ENCODE data around the gene TTBK1.

Gene TTBK1

DNA sequence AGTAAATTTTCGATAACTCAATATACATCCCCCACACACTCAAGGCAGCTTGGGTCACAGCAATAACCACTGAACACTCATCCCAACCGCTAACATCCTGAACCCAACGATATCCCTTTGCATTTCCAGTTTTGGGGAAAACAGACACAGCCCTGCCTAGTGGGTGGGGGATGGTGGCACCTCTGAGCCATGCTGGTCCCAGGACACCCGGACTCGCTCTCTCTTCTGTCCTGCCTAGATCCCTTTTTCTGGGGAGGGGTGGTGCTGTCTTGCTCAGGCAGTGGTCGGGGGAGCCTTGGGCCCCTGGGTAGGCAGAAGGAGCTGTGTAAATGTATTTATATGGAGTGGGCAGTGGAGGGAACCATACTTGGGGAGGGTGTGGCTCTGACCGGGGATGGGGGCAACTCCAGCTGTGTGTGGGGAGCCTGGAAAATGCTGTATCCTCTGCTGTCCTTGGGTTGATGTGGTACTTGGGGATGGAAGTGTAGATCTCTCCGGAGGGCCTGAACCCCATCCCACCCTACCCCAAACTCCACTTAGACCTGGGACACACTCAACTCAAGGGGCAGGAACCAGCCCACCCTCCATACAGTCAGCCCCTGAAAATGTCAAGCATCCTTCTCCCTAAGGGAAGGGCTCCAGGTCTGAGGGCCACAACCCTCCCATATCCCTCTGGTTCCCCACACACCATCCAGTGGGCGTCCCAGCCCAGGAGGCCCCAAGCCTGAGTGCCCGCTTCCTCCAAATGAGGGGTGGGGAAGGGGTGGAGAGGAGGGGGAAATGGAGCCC lies 31.0 kb downstream of the TTBK1 start:
- DNase-seq = no peak

DNA sequence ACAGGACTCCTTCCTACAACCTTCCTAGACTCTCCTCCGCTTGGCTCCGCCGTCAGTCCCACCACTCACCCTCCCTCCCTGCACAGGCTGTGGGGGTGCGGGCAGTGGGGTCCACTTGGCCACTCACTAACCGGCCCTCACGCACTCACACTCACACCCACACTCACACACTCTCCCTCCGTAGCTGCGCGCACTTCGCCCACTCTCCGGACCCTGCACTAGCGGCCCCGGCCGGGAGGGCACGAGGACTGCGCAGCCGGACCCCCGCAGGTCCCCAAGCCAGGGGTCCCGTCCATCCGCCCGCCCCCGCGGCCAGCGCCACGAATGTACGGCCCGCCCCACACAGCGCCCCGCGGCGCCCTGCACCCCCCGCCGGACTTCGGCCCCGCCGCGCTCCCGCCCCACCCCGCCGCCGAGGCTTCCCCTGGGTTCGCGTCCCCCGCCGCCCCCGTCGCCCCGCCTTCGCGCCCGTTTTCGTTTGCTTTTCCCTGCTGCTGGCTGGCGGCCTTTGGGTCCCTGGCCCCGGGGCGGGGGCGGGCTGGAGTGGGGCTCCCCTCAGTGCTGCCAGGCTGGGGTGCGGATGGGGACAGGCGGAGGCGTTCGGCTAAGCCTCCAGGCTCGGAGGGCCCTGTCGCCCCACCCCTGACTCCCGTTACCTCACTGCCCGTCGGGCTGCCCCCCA lies 31.8 kb downstream of the TTBK1 start:
- DNase-seq = no peak

DNA sequence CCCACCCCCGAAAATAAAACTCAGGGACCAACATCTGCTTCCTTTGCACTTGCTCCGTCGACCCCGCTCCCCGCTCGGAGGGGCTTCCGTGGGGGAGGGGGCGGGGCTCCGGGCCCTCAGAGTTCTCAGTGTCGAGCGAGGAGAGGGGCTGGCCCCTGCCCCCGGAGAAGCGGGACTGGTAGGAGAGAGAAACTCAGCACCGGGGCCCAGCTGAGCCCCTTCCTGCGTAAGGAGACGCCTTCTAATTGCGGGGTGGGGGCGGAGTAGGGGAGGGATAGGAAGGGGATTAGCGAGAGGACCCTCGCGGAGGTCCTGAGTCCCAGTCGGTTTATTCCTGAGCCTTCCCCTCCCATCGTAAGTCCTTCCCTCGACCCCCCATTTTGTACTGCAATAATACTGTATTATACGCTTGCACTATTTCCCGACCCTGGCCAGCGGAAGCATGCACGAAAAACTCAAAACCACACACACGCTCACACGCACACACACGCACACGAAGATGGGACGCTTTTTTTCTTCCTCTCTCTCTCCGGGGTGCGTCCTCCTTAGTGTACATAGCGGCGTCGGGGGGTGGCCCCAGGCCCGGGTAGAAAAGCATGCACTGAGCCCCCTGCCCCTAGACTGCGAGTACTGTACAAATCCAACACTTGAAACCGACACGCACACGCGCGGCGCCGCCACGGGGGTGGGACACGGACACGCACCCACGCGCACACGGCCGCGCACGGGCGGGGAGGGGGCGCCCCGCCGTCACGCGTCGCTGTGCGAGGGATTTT lies 32.7 kb downstream of the TTBK1 start:
- no peak for DNase-seq

DNA sequence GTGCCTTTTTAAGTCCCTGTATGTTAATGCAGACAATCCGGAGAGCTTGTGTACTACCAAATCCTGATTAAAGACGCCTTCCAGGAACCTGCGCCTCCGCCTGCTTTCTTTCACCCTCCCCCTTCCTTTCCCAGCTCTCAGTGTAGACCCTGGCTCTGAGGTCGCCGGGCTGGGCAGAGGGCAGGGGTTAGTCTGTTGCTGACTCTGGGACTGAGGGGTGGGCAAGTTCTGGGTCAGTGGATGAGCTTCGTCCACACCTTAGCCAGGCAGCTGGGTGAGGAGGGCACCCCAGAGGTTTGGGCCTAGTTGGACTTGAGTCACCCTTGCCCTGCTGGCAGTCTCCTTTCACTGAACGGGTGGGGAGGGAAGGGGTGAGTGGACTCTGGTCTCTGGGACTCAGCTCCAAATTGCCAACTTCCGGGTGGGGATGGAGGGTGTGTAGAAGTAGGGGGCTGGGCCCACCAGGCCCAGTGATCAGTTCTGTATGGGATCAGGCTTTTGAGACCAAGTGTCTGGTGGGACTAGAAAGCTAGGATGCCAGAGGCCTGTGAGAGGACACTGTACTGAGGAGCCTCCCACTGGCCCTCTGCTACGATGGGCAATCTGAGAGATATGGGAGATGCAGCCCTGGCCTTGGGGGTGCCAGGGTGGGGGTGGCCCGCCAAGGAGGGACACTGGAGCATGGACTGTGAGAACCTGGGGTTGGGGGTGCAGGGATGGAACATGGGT lies 33.5 kb downstream of the TTBK1 start:
- DNase-seq = no peak

DNA sequence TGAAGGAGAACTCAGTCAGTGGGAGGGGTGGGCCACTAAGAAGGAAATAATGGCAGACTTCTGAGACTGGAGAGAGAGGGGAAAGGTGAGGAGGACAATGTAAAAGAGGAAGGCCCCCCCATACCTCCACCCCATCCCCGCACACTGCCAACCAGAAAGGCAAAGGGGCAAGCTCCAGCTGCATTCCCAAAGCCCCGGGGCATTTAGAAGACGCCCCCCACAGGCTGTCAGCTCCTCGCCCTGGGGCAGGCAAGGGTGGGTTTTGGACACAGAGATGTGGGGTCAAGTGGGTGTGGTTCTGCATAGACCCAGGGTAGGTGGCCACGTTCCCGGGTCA lies 34.0 kb downstream of the TTBK1 start:
- DNase-seq = no peak

DNA sequence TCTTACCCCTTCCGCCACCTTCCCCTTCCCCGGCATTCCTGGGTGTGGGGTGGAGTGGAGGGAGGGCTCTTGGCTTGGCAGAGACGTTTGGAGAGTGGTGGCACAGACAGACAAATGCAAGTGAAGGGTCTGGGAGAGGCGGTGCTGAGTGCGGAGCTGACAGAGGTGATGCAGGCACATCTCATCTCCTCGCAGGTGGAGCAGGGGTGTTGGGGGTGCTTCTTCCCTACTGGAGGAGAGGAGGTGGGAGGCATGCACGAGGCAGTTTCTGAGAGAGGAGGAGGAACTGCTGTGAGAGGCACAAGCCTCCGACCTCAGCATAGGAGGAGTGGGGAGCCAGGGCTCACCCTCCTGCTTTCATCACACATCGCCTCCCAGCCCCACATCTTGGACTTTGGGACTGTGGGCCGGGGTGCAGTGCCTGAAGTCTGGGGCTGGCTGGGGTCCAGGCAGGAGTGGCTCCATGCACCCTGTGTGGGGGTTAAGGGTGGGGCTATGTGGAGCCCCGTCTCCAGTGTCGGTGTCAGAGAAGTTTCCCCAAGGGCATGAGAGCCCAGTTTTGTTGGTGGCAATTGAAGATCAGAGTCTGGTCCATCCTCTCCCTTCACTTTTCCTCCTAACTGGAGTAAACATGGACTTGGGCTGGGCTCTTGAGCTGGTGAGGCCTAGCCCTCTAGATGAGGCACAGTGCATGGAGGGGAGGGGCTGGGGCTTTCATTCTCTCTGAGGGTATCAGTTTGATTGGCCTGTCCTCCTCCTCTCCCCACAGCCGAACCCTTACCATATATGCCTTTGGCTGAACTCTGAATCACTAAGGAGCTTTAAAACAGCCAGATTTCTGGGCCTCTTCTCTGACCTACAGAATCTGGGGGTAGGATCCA lies 34.6 kb downstream of the TTBK1 start:
- no peak for DNase-seq

DNA sequence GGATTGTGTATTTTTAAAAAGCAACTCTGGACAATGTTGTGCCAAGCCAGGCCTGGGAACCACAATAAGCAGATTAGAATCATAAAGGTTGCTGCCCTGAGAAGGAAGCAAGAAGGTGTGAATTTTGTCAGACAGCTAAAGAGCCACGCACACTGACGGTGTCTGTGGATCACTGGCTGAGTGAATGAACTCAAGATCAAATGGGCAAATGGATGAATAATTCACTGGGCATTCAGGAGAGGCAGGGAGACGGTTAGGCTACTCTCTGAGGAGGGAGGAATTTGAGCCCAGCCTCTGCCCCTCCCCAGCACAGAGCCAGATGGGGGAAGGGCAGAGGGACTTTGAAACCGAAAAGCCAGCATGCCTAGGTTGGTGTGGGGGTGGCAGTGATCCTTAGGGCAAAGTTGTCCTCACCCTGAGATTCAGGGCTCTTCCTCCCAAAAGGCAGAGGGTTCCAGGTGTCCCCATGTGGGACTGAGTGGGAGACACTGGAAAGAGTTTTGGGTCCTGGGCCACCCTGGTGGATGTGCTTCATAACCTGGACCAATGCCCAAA lies 35.3 kb downstream of the TTBK1 start:
- no peak for DNase-seq

DNA sequence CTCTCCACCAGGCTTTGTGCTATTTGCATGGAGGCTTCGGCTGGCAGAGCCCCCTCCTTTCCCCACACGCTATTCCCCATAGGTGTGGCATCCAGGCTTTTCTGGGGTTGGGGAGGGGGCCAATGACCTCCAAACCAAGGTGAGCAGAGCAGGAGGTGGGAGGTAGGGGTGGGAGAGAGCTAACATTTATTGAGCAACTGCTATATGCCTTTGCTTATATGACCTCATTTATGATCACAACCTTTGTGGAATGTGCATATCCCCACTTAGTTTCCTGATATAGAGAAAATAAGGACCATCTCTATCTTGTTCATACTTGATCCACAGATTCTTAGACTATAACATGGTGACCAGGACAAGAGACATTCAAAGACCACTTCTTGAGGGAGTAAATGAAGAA lies 37.0 kb downstream of the TTBK1 start:
- no peak for DNase-seq

DNA sequence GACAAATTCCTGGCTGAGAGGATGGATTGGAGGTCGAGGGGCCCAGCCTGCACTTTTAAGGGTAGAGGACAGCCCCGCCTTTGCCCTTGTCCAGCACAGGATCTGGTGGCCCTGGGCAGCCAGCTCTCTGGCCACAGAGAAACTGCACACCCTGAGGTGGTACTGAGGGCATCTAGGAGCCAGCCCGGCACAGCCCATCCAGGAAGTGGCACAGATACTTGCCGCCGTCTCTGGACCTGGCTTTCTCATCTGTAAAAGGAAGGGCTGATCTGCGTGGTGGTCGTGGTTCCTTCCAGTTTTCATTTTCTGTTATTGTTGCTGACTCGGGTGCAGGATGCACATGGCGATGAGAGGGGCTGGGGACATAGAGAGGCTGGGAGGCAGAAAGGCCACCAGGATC lies 38.8 kb downstream of the TTBK1 start:
- DNase-seq = no peak

DNA sequence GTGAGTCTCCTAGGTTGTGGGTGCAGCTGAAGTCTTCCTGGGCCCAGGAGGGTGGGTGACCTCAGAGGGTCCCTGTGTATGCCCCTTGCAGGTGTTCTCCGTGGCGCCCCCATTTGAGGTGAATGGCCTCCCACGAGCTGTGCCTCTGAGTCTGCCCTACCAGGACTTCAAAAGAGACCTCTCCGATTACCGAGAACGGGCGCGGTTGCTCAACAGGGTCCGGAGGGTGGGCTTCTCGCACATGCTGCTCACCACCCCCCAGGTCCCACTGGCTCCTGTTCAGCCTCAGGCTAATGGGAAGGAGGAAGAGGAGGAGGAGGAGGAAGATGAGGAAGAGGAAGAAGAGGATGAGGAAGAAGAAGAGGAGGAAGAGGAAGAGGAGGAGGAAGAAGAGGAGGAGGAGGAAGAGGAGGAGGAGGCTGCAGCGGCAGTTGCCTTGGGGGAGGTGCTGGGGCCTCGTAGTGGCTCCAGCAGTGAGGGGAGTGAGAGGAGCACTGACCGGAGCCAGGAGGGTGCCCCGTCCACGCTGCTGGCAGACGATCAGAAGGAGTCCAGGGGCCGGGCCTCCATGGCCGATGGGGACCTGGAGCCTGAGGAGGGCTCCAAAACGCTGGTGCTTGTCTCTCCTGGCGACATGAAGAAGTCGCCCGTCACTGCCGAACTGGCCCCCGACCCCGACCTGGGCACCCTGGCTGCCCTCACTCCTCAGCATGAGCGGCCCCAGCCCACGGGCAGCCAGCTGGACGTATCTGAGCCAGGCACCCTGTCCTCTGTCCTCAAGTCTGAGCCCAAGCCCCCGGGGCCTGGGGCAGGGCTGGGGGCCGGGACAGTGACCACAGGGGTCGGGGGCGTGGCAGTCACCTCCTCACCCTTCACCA lies 39.6 kb downstream of the TTBK1 start:
- DNase-seq = no peak

DNA sequence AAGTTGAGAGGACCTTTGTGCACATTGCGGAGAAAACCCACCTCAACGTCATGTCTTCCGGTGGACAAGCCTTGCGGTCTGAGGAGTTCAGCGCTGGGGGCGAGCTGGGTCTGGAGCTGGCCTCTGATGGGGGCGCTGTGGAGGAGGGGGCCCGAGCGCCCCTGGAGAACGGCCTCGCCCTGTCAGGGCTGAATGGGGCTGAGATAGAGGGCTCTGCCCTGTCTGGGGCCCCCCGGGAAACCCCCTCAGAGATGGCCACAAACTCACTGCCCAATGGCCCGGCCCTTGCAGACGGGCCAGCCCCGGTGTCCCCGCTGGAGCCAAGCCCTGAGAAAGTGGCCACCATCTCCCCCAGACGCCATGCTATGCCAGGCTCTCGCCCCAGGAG lies 40.2 kb downstream of the TTBK1 start:
- no peak for DNase-seq

DNA sequence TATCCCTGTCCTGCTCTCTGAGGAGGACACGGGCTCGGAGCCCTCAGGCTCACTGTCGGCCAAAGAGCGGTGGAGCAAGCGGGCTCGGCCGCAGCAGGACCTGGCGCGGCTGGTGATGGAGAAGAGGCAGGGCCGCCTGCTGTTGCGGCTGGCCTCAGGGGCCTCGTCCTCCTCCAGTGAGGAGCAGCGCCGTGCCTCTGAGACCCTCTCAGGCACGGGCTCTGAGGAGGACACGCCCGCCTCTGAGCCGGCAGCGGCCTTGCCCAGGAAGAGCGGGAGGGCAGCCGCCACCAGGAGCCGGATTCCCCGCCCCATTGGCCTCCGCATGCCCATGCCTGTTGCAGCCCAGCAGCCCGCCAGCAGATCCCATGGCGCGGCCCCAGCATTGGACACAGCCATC lies 40.6 kb downstream of the TTBK1 start:
- no peak for DNase-seq

DNA sequence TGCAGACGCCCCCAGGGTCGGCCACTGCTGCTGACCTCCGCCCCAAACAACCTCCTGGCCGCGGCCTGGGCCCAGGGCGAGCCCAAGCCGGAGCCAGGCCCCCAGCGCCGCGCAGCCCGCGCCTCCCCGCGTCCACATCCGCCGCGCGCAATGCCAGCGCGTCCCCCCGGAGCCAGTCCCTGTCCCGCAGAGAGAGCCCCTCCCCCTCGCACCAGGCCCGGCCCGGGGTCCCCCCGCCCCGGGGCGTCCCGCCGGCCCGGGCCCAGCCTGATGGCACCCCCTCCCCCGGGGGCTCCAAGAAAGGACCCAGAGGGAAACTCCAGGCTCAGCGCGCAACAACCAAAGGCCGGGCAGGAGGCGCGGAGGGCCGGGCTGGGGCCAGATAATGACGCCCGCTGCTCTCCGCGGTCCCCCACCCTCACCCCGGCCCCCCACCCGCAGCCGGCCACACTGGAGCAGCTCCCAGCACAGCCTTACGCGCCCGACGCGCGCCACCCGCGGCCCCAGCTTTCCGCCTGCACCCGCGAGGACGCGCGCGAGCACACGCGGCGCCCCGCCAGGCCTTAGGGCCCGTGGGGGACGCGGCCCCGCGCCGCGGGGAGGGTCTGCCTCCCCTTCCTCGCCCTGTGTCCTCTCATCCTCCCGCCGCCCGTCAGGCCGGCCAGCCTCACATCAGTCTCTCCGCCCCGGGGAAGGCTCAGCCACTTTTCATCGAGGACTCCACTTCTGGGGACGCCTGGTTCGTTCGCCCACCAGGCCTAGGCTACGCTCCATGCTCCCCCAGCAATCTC lies 41.9 kb downstream of the TTBK1 start:
- DNase-seq = no peak

DNA sequence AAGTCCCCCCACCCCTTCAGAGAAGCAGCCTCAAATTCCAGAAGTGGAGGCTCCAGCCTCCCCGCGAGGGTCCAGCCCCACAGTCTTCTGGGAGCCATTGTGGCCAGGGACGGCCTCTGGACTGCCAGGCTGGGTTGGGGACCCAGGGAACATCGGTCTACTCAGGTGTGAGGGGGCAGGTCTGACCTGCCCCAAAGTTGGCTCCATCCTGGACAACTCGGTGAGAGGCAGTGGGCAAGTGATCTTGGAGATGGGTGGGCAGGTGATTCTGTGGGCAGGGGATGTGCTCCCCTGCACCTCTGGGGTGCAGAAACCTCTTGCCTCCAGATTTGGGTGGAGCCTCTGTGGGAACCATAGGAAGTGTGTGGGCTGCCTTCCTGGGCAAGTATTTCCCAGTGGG lies 42.6 kb downstream of the TTBK1 start:
- DNase-seq = no peak

DNA sequence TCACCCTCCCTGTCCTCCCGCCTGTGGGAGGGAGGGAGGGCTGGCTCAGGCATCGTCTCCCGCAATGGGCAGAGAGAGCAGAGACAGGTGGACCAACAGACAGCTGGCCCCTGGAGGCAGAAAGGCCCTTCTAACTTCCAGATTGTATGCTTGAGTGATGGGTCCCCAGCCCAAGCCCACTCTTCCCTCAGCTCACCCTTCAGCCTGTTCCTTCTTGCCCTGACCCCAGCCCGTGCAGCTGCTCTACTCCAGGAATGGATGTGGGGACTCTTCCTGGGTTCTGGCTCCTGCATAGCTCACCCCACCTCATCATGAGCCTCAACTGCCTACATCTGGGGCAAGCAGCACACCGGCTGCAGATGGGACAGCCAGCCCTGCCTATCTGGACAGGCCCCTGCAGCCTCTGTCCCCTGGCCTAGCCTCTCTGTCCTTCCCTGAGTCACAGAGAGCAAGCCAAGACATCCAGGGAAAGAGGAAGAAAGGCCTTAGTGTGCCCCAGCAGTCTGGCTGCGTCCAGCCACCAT lies 43.2 kb downstream of the TTBK1 start:
- no peak for DNase-seq

DNA sequence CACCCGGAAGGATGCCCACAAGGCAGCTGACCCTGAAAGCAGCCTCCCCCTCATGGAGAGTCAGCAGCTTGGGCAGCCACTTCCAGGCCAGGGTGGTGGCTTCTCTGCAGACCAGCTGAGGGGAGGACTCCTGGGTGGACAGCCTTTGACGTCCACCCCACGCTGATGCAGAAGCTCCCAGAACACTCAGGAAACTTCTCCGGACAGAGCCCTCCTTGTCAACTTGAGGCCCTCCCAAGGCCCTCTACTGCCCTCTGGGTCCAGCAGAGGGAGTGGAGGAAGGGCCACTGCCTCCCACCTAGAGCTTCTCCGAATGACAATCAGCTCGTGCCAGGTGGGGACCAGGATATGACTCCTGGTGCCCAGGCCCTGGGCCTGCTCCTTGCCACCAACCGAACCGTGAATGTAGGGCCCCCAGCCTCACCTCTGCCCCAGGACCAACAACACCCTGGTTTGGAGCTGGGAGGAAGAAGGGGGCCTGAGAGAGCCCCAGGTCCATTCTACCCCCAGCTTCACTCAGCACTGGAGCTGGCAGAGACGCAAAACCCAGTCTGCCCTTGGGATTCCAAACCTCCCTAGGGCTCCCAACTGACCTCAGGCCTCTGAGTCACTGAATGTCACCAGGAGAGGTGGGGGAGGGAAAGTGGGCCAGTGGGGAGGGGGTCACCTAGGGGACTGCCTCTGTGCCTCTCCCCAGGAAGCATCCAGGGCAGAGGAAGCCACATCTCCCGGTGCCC lies 43.9 kb downstream of the TTBK1 start:
- DNase-seq = no peak

DNA sequence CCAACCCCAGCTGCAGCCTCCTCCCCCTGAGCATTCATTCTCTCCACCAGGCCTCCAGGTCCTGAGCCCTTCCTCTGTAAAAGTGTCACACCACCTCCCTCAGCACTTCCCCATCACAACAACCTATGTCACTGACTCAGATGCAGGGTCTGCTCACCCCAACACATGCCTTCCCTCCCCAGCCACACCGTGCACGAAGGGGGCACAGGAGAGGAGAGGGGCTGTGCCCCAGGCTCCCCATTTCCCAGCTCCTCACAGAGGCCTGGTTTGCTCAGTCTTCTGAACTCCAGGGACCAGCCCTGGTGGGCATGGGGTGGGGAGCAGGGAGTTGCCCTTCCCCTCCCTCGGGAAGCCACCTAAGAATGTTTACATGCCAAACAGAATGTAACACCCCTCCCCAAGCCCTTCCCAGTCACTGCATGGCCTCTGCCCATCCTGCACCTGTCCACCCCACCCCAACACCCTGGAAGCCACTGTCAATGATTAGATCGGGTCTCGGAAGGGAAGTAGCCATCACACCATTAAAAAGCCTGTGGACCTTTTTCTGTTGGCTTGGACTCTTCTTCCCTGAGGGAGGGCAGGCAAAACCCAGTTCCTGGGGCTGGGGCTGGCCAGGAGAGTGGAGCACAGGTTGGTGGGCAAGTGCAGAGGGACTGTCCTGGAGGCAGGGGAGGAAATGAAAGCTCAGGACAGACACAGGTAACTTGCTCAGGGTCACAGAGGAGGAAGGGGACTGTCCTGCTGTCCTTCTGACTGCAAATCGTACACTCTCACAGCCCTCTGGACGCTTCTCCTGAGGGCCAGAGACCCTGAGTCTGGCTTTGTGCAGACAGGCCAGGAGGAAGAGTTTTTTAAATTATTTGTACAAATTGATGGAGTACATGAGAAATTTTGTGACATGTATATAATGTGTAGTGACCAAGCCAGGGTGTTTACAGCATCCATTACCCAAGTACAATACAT lies 44.7 kb downstream of the TTBK1 start:
- no peak for DNase-seq

DNA sequence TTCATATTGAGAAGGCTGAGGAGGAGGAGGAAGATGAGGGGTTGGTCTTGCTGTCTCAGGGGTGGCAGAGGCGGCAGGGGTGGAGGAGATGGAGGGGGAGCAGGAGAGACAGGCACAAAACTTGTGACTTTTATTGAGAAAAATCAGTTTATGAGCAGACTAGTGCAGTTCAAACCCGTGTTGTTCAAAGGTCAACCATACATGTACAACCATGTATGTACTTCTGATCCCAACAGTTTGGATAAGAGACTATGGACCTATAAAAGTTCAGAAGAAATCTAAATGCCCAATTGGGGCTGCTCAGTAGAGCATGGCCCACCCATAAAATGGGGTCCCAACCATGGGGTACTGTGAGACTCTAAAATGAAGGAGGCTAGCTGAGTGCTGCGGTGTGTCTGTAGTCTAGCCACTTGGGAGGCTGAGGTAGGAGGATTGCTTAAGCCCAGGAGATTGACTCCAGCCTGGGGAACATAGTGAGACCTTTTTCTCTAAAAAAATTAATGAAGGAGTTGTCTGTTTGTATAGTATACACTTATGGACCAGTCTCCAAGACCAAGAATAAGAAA lies 47.1 kb downstream of the TTBK1 start:
- DNase-seq = no peak

Data from stimulated activated CD4-positive, alpha-beta T cell treated with anti-CD3 and anti-CD28 coated beads, Interleukin-2, amount 100 ng/mL, for 48 hours (primary cell).